Thymus (tissue), 11 donors: ENCODE results near the gene ZBTB7B. TPM values are rescaled to one million over a fixed set of nuclear protein-coding genes. Genes with fewer than 3 reads are reported as not detected.

Experiments
- DNase-seq, 9 donors: peaks; one replicate each; pipeline ENCODE4 v3.0.0-alpha.2; 2013; ENCODE audit warnings: low spot score in 9 of 9, low read depth in 6 of 9, missing footprints in 1 of 9
- H3K27ac ChIP-seq, 2 donors: one replicate each; pipeline ENCODE4 v1.5.1; 2013; ENCODE audit warnings: control low read depth in 1 of 2, low read depth in 1 of 2, low read length in 1 of 2, mild to moderate bottlenecking in 1 of 2, moderate library complexity in 1 of 2
- H3K27me3 ChIP-seq, 2 donors: one replicate each; pipeline ENCODE4 v1.5.1; 2013; ENCODE audit warnings: low read length in 1 of 2; ENCODE audit not compliant: control insufficient read depth in 2 of 2, insufficient read depth in 1 of 2
- H3K36me3 ChIP-seq, 2 donors: one replicate each; pipeline ENCODE4 v1.5.1; 2013; ENCODE audit warnings: low read length in 1 of 2, mild to moderate bottlenecking in 1 of 2, moderate library complexity in 1 of 2; ENCODE audit not compliant: control insufficient read depth in 2 of 2, insufficient read depth in 2 of 2
- H3K4me1 ChIP-seq, 2 donors: one replicate each; pipeline ENCODE4 v1.5.1; 2013; ENCODE audit warnings: low read length in 2 of 2; ENCODE audit not compliant: control insufficient read depth in 2 of 2, insufficient read depth in 2 of 2
- H3K4me3 ChIP-seq, 2 donors: one replicate each; pipeline ENCODE4 v1.5.1; 2013; ENCODE audit warnings: low read length in 2 of 2, control low read depth in 1 of 2, mild to moderate bottlenecking in 1 of 2
- H3K9me3 ChIP-seq, 2 donors: one replicate each; pipeline ENCODE4 v1.5.1; 2013; ENCODE audit warnings: low read length in 1 of 2, mild to moderate bottlenecking in 1 of 2; ENCODE audit not compliant: control insufficient read depth in 2 of 2, insufficient read depth in 1 of 2
- WGBS: extraction: QIAGEN DNeasy Blood & Tissue Kit; methylation state at CpG from one replicate; pipeline ENCODE4 v1.1.7; 2013; 5-methylcytosine and 5-hydroxymethylcytosine counted together
- polyA plus RNA-seq: library from polyadenylated mRNA; stranded (reverse); fragments of 200-250 nt; gene quantifications from one replicate; pipeline ENCODE4 v1.2.3, GENCODE V29; 2013
- total RNA-seq: library from RNA; stranded (reverse); fragments of 120-200 nt; gene quantifications from one replicate; pipeline ENCODE4 v1.2.4, GENCODE V29; 2013
- donor health status: healthy.

The ZBTB7B gene
- total and polyA plus RNA-seq, 2 donors, result 12.1 to 21.9 TPM

DNA sequence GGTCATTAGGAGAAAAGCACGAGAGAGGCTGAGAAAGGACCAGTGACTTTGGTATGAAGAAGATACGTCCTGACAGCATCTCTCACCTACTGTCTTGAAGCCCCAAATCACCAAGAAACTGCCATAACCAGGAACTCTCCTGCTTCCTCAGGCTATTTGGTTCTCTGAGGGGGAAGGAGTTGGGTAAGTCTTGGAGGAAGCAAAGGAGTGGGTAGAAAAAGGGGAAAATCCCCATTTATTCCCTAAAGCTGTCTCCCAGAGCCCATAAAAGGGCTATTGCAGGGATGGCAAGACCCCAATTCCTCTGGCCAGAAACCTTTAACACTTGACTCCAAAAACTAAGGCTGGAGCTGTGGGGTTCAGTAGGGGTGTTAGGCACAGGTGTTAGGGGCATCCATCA is 44.6 kb upstream of the ZBTB7B start:
- Histone ChIP-seq H3K27me3 (no peaks in the 10 kb centered on the region), H3K4me1 (peaks cover 33 to 66% of the 10 kb centered on the region in 2 donors), H3K9me3 (peaks cover 0 to 5% of the 10 kb centered on the region in 2 donors), H3K36me3 (peaks cover 16 to 32% of the 10 kb centered on the region in 2 donors), H3K27ac (no peak overlapping the region), H3K4me3 (no peak overlapping the region)
- DNase-seq, result no peak
- WGBS, result 97% methylated on average over 2 of the region's 2 CpGs

DNA sequence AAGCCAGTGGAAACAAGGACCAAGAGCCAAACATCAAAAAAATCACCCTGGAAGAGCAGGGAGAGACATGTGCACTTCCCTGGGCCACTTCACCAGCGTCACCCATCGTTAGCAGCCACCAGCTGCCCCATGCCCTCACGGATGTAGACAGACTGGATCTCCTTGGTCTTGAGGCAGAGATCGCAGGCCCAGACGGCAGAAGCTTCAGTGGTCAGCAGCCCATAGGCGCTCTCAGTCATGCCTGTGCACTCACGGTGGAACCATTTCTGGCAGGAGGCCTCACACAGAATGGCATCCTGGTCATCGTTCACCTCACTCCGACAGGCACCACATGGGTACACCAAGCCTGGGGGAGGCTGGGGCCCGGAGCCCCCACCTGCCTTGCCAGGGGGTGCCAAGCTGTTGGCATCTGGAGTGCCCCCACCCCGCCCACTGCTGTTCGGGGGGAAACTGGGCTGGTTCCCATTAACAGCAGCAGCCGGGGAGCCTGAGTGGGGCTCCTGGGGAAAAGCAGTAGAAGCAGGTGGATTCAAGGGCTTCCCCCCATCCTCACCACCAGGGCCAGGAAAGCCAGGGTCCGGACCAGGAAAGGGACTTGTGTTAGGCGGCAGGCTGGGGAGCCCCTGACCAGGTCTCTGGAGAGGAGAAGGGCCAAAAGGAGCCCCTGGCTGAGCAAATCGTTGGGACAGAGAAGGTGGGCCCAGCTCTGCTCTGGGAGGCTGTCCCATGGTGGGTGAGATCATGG is 43.7 kb upstream of the ZBTB7B start:
- WGBS, result 97% methylated on average over 16 of the region's 16 CpGs
- Histone ChIP-seq H3K9me3 (peaks cover 0 to 5% of the 10 kb centered on the region in 2 donors), H3K27me3 (no peaks in the 10 kb centered on the region), H3K4me3 (no peak overlapping the region), H3K27ac (no peak overlapping the region), H3K4me1 (peaks cover 25 to 65% of the 10 kb centered on the region in 2 donors), H3K36me3 (peaks cover 23 to 39% of the 10 kb centered on the region in 2 donors)
- no peak for DNase-seq

DNA sequence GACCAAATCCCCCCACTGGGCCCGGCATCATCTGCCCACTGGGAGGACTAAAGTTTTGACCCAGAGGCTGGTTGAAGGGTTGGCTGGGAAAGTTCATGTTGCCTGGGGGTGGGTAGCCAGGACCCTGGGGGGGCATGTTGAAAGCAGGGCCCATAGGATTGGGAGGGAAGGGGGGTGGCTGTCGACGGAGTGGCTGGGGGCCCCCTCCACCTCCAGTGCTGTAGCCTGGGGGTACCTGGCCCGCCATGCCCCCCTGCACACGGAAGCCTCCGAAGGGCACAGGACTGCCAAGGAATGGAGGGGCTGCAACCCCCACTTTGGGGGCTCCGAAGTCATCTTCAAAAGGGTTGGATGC is 43.2 kb upstream of the ZBTB7B start:
- Histone ChIP-seq H3K36me3 (peaks cover 26 to 42% of the 10 kb centered on the region in 2 donors), H3K9me3 (peaks cover 0 to 5% of the 10 kb centered on the region in 2 donors), H3K27ac (no peak overlapping the region), H3K4me1 (peaks cover 19 to 60% of the 10 kb centered on the region in 2 donors), H3K27me3 (no peaks in the 10 kb centered on the region), H3K4me3 (no peak overlapping the region)
- WGBS, result 97% methylated on average over 7 of the region's 7 CpGs
- DNase-seq, result no peak

DNA sequence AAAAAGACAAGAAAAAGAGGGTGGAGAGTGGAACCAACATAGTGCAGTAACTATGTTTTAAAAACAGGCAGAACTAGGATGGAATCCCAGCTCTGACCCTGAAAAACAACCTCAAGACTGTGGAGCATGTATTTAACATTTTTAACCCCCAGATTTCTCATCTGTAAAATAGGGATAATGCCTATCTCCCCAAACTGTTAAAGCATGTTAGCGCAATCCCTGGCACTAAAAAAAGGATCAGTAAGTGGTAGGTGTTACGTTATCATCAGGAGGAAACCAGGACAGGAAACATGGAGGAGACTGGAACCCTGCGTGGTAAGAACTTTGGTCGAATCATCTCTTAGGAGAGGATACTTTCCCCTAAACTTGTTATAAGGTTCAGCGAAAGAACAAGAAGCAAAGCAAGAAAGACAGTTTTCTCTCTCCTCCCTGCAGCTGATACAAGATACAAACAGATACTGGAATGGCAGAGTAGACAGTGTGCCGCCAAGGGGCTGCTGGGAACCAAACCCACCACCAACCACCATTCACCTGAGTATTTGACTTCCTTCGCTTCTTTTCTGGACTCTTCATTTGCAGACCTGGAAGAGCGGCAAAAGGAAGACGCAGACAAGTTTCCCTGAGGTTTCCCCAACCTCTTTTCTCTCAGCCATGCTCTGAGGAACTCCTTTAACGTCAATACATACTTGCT is 42.0 kb upstream of the ZBTB7B start:
- H3K36me3 ChIP-seq, result peaks cover 34 to 50% of the 10 kb centered on the region in 2 donors
- peaks cover 0 to 5% of the 10 kb centered on the region in 2 donors for H3K9me3 ChIP-seq
- H3K27ac ChIP-seq, result peak overlapping the region; percentile 50 to 97
- H3K4me1 ChIP-seq, result peaks cover 13 to 48% of the 10 kb centered on the region in 2 donors
- 23% methylated on average over 10 of the region's 10 CpGs for WGBS
- DNase-seq, result no peak
- peak overlapping the region; percentile 78 to 85 for H3K4me3 ChIP-seq
- no peaks in the 10 kb centered on the region for H3K27me3 ChIP-seq

DNA sequence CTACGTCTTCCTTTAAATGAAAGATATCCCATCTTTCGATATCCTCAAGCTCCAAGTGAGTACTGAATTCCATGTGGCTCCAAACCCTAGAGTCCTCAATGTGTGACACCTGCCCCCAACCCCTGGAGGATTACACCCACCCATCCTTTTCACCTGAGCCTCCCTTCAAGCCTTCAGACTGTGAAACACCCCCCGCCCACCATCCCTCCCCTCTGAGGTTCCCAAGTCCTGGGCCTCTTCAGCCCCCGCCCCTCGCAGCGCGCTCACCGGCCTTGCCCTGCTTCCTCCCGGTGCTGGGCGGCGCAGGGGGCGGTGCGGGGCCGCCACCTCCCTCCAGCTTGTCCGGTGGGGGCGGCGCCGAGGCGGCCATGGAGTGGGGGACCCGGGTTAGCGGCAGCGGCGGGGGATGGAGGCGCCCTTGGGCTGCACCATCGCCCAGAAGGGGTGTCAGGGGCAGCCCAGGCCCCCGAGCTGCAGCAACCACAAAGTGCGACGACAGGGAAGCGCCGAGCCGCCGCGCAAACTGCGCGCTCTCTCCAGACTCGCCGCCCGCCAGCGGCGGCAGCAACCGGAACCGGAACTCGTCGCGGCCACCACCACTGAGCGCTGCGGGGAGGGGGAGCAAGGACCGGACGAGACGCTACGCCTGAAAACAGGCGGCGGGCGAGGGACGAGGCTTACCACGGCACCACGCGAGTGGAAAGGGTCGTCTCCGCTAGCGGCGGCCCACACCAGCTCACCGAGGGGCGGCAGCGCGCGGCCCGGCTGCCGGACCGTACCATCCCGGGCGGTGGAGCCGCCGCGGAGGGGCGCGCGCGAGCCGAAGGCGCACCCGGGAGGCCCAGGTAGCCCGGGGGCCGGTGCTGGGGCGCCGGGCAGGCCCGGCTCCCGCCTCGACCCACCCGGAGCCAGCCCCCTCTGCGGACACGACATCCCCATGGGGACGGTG is 41.1 kb upstream of the ZBTB7B start, which contains the start of gene PYGO2:
TSS of gene PYGO2 (minus strand) at position 576 of the 949 bp plus-strand sequence. CDS start at position 370, 206 bp downstream.
- H3K4me3 ChIP-seq, result peak within 1 kb of the TSS; percentile 78 to 85
- DNase-seq, result peak in 7 of 9 donors; percentile 69 to 90 (median 81)
- no peaks in the 10 kb centered on the region for H3K27me3 ChIP-seq
- peaks cover 11 to 44% of the 10 kb centered on the region in 2 donors for H3K4me1 ChIP-seq
- WGBS, result under 1% methylated on average over 93 of the region's 93 CpGs
- H3K36me3 ChIP-seq, result peaks cover 43 to 59% of the 10 kb centered on the region in 2 donors
- H3K27ac ChIP-seq, result peak within 1 kb of the TSS; percentile 97 to 99
- H3K9me3 ChIP-seq, result peaks cover 0 to 5% of the 10 kb centered on the region in 2 donors

DNA sequence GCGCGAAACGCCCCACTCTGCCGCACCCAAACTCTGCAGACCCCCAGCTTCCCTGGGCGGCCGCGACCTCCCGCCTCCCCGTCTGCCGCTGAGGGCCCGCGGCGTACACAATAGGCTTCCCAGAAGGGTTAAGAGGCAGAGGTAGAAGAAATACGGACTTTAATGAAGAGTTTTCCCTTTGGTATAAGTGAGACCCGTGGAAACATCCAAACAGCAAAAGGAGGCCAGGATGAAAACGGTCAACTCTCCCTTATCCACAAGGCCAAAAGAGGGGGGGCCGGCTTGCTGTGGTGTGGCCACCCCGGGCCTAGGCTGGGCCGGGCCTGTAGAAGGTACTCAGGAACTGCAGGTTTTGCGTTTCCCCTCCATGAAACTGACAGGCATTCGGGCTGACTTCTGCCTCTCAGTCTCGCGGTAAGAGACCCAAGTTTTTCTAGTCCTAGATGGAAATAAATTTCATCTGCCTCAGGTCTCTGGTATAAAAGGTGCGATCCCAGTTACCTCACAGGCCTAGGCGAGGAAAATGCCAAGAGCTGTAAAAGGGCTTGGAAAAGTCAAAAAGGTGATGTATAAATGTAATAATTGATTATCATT is 40.3 kb upstream of the ZBTB7B start:
- H3K27ac ChIP-seq, result peak overlapping the region; percentile 97 to 99
- 5% methylated on average over 25 of the region's 25 CpGs for WGBS
- DNase-seq, result peak in 1 of 9 donors; percentile 72
- H3K27me3 ChIP-seq, result no peaks in the 10 kb centered on the region
- peaks cover 0 to 5% of the 10 kb centered on the region in 2 donors for H3K9me3 ChIP-seq
- peaks cover 8 to 36% of the 10 kb centered on the region in 2 donors for H3K4me1 ChIP-seq
- peaks cover 48 to 66% of the 10 kb centered on the region in 2 donors for H3K36me3 ChIP-seq
- H3K4me3 ChIP-seq, result peak overlapping the region; percentile 78 to 85

DNA sequence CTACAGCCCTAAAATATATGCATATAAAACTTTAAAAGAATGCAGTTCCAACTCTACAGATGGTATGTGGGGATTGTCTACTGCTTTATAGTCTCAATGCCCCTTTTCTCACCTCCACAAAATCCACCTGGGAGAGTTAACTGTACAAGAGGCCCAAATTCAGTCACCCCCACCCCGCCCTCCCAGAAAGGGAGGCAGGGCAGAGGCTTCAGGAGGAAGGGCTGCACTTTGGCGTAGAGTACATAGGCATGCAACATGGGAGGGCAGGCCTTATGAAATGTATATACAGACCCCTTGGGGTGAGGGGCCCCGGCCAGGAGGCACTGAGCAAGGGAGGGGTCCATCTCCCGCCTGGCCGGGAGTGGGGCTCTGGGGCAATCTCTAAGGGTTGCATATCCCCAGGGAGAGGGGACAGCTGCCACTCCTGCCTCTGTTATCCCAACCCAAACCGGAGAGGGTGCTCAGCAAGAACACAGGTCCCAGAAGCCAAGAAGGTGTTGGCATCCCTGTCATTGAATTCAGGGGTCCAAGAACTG is 39.7 kb upstream of the ZBTB7B start:
- Histone ChIP-seq H3K27ac (no peak overlapping the region), H3K4me1 (peaks cover 8 to 32% of the 10 kb centered on the region in 2 donors), H3K9me3 (peaks cover 0 to 5% of the 10 kb centered on the region in 2 donors), H3K4me3 (peak overlapping the region in 1 of 2 donors; percentile 85), H3K27me3 (no peaks in the 10 kb centered on the region), H3K36me3 (peaks cover 54 to 66% of the 10 kb centered on the region in 2 donors)
- 94% methylated on average over 6 of the region's 6 CpGs for WGBS
- no peak for DNase-seq

DNA sequence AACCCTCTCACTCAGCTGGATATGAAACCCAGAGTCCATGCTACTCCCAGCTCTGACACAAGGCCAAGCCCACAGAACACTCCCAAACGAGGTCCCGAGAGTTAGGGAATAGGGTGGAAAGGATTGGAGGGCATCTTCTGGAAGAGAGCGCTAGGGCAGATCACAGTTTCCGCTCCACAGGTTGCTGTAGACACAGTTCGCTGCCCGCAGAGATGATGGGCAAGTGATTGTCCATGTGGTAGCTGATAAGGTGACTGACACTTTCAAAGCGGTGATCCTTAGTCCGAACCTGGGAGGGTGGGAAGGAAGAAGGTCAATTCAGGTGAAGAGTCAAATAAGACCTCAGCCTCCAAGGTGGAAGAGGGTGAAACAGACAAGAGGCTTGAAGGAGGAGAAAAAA is 39.0 kb upstream of the ZBTB7B start:
- Histone ChIP-seq H3K27me3 (no peaks in the 10 kb centered on the region), H3K36me3 (peaks cover 58 to 63% of the 10 kb centered on the region in 2 donors), H3K4me3 (no peak overlapping the region), H3K9me3 (peaks cover 0 to 5% of the 10 kb centered on the region in 2 donors), H3K27ac (no peak overlapping the region), H3K4me1 (peaks cover 8 to 28% of the 10 kb centered on the region in 2 donors)
- 95% methylated on average over 8 of the region's 8 CpGs for WGBS
- no peak for DNase-seq
